Prostate gland (tissue), 2 donors: Measurements from ENCODE around the gene CACNA1E. TPM values are rescaled to one million over a fixed set of nuclear protein-coding genes. Genes with fewer than 3 reads are reported as not detected.

Source experiments
- DNase-seq: peaks from one replicate; pipeline ENCODE4 v3.0.0-alpha.2; 2019; ENCODE audit warnings: low spot score
- H3K27ac ChIP-seq, 2 donors: fragments of 200-600 bp; sonication (generic); 2 replicates each; pipeline ENCODE4 v1.5.1; 2017 to 2019
- H3K27me3 ChIP-seq: fragments of 200-600 bp; sonication (generic); replicated peaks from 2 replicates; pipeline ENCODE4 v1.5.1; 2019; ENCODE audit not compliant: insufficient read depth
- H3K36me3 ChIP-seq, 2 donors: fragments of 200-600 bp; sonication (generic); 1 replicate in 1 of 2; 2 replicates in 1 of 2; pipeline versions ENCODE4 v1.5.1 to v1.8.1; 2017 to 2019
- H3K4me1 ChIP-seq: fragments of 200-600 bp; sonication (generic); replicated peaks from 2 replicates; pipeline ENCODE4 v1.5.1; 2019
- H3K4me3 ChIP-seq, 2 donors: fragments of 200-600 bp; sonication (generic); 2 replicates each; pipeline ENCODE4 v1.5.1; 2017 to 2019
- H3K9me3 ChIP-seq: fragments of 200-600 bp; sonication (generic); 2 replicates; pipeline ENCODE4 v1.5.1; 2017
- CTCF ChIP-seq, 4 experiments: fragments of 200-600 bp in 2 of 4; fragments of 450-650 bp in 2 of 4; sonication (generic) in 2 of 4; IDR thresholded peaks; 1 replicate in 3 of 4; 2 replicates in 1 of 4; pipeline ENCODE4 v1.5.1; 2016 to 2019; ENCODE audit warnings: antibody characterized with exemption in 4 of 4, mild to moderate bottlenecking in 2 of 4, moderate library complexity in 2 of 4
- POLR2A ChIP-seq: fragments of 450-650 bp; IDR thresholded peaks from one replicate; pipeline ENCODE4 v1.6.1; 2016; ENCODE audit warnings: antibody characterized with exemption, mild to moderate bottlenecking
- POLR2AphosphoS5 ChIP-seq: sonication (generic); formaldehyde crosslinking; IDR thresholded peaks from one replicate; pipeline ENCODE4 v1.6.1; 2017; ENCODE audit warnings: antibody characterized with exemption
- whole genome bisulfite sequencing: methylation state at CpG from one replicate; pipeline ENCODE4 v1.1.5; 2018; 5-methylcytosine and 5-hydroxymethylcytosine counted together
- intact Hi-C: fragments of 100-400 bp; cut with DNase I; formaldehyde crosslinking; loops from one replicate; pipeline ENCODE4 v1.14.2; 2022
- total RNA-seq, 2 donors: library from RNA; depleted of rRNA; stranded (reverse); fragments of >200 nt; gene quantifications; one replicate each; pipeline ENCODE4 v1.1.0, GENCODE V29; 2016

The CACNA1E gene
- total RNA-seq, 2 donors from 2014 or later, result 4.1 TPM; not detected in 1

GRCh38 chr1:181748013-181748412 lies 264.7 kb downstream of the CACNA1E start:
- Histone ChIP-seq H3K9me3 (no peaks in the 10 kb centered on the region), H3K36me3 (no peaks in the 10 kb centered on the region), H3K4me3 (no peak overlapping the region), H3K27ac (no peak overlapping the region), H3K4me1 (no peaks in the 10 kb centered on the region), H3K27me3 (no peaks in the 10 kb centered on the region)
- TF ChIP-seq POLR2AphosphoS5, result no peak
- no peak for TF ChIP-seq POLR2A
- TF ChIP-seq CTCF (IDR thresholded peaks at IDR 0.05), result no peak
- WGBS, result 78% methylated on average over 2 of the region's 2 CpGs
- no peak for DNase-seq
- intact Hi-C loops, result no loop called here

GRCh38 chr1:181754103-181754502 lies 270.8 kb downstream of the CACNA1E start:
- 78% methylated on average over 4 of the region's 4 CpGs for WGBS
- TF ChIP-seq POLR2A (no peak), CTCF (IDR thresholded peaks at IDR 0.05) (no peak), POLR2AphosphoS5 (no peak)
- Histone ChIP-seq H3K9me3 (no peaks in the 10 kb centered on the region), H3K4me1 (no peaks in the 10 kb centered on the region), H3K36me3 (no peaks in the 10 kb centered on the region), H3K27me3 (no peaks in the 10 kb centered on the region), H3K27ac (no peak overlapping the region), H3K4me3 (no peak overlapping the region)
- intact Hi-C loops, result no loop called here
- no peak for DNase-seq

GRCh38 chr1:181759481-181759880 lies 276.2 kb downstream of the CACNA1E start:
- H3K27ac ChIP-seq, result no peak overlapping the region
- no peaks in the 10 kb centered on the region for H3K27me3 ChIP-seq
- DNase-seq, result no peak
- no peaks in the 10 kb centered on the region for H3K4me1 ChIP-seq
- no peaks in the 10 kb centered on the region for H3K9me3 ChIP-seq
- no peaks in the 10 kb centered on the region for H3K36me3 ChIP-seq
- intact Hi-C loops, result no loop called here
- TF ChIP-seq POLR2A (no peak), POLR2AphosphoS5 (no peak), CTCF (IDR thresholded peaks at IDR 0.05) (no peak)
- no peak overlapping the region for H3K4me3 ChIP-seq
- 58% methylated on average over 3 of the region's 3 CpGs for WGBS

GRCh38 chr1:181763736-181764135 lies 280.4 kb downstream of the CACNA1E start:
- H3K4me1 ChIP-seq, result no peaks in the 10 kb centered on the region
- no peaks in the 10 kb centered on the region for H3K36me3 ChIP-seq
- no peaks in the 10 kb centered on the region for H3K27me3 ChIP-seq
- intact Hi-C loops, result no loop called here
- DNase-seq, result no peak
- no peak overlapping the region for H3K27ac ChIP-seq
- H3K9me3 ChIP-seq, result no peaks in the 10 kb centered on the region
- TF ChIP-seq POLR2A (no peak), POLR2AphosphoS5 (no peak), CTCF (IDR thresholded peaks at IDR 0.05) (no peak)
- H3K4me3 ChIP-seq, result no peak overlapping the region

- no peak for DNase-seq
- TF ChIP-seq CTCF (IDR thresholded peaks at IDR 0.05), result no peak
- TF ChIP-seq POLR2A, result no peak
- Histone ChIP-seq H3K36me3 (no peaks in the 10 kb centered on the region), H3K4me1 (no peaks in the 10 kb centered on the region), H3K27ac (no peak overlapping the region), H3K9me3 (no peaks in the 10 kb centered on the region), H3K27me3 (no peaks in the 10 kb centered on the region), H3K4me3 (no peak overlapping the region)
- 78% methylated on average over 5 of the region's 5 CpGs for WGBS
- intact Hi-C loops, result no loop called here
Observed at GRCh38 chr1:181765451-181766026, 282.2 kb downstream of the CACNA1E start.
